SJSA1 (cell line): ENCODE results near the gene THUMPD3. TPM values are rescaled to one million over a fixed set of nuclear protein-coding genes. Genes with fewer than 3 reads are reported as not detected.

Experiments
- DNase-seq, 2 experiments: peaks; one replicate each; pipeline ENCODE4 v3.0.0-alpha.2; 2015 to 2020; ENCODE audit warnings: low spot score in 2 of 2, low read depth in 1 of 2
- H3K27ac ChIP-seq: fragments of 250-450 bp; sonication (Bioruptor Pico); 2 replicates; pipeline ENCODE4 v1.5.1; 2020; ENCODE audit warnings: mild to moderate bottlenecking, moderate library complexity
- H3K27me3 ChIP-seq: fragments of 250-450 bp; sonication (Bioruptor Pico); replicated peaks from 2 replicates; pipeline ENCODE4 v1.5.1; 2020; ENCODE audit warnings: mild to moderate bottlenecking, moderate library complexity
- H3K36me3 ChIP-seq: fragments of 250-450 bp; sonication (Bioruptor Pico); 2 replicates; pipeline ENCODE4 v1.5.1; 2020; ENCODE audit warnings: mild to moderate bottlenecking
- H3K4me1 ChIP-seq: fragments of 250-450 bp; sonication (Bioruptor Pico); replicated peaks from 2 replicates; pipeline ENCODE4 v1.6.1; 2021; ENCODE audit warnings: mild to moderate bottlenecking
- H3K4me3 ChIP-seq: fragments of 250-450 bp; sonication (Bioruptor Pico); 2 replicates; pipeline ENCODE4 v1.5.1; 2020; ENCODE audit warnings: mild to moderate bottlenecking
- H3K9me3 ChIP-seq: fragments of 250-450 bp; sonication (Bioruptor Pico); replicated peaks from 2 replicates; pipeline ENCODE4 v1.5.1; 2020; ENCODE audit warnings: mild to moderate bottlenecking
- total RNA-seq: library from RNA; depleted of rRNA; stranded (reverse); fragments of >200 nt; shearing (Covaris generic); gene quantifications from 2 replicates; pipeline ENCODE4 v1.2.3, GENCODE V29; 2014

The THUMPD3 gene
- total RNA-seq, 1 experiment from 2014 or later: 33.8 TPM

- peak within 1 kb of the TSS; percentile 98 for H3K27ac ChIP-seq
- peaks cover 35% of the 10 kb centered on the region for H3K4me1 ChIP-seq
- H3K27me3 ChIP-seq: no peaks in the 10 kb centered on the region
- no peaks in the 10 kb centered on the region for H3K9me3 ChIP-seq
- peak within 1 kb of the TSS; percentile 92 for H3K4me3 ChIP-seq
- peak; percentile 90 to 96 for DNase-seq
- H3K36me3 ChIP-seq: peaks cover 48% of the 10 kb centered on the region
Observed at GRCh38 chr3:9397332-9397905, 34.6 kb downstream of the THUMPD3 start, which contains the start of gene SETD5. TSS of gene SETD5 (plus strand) at chr3:9397615. CDS start at chr3:9428939, 31,324 bp downstream.

- H3K9me3 ChIP-seq: no peaks in the 10 kb centered on the region
- peak overlapping the region; percentile 92 for H3K4me3 ChIP-seq
- peak overlapping the region; percentile 98 for H3K27ac ChIP-seq
- H3K36me3 ChIP-seq: peaks cover 41% of the 10 kb centered on the region
- peak; percentile 46 to 60 for DNase-seq
- H3K27me3 ChIP-seq: no peaks in the 10 kb centered on the region
- peaks cover 42% of the 10 kb centered on the region for H3K4me1 ChIP-seq
Observed at GRCh38 chr3:9397906-9398699, 35.2 kb downstream of the THUMPD3 start.

- H3K4me3 ChIP-seq: peak overlapping the region; percentile 92
- H3K36me3 ChIP-seq: peaks cover 36% of the 10 kb centered on the region
- no peaks in the 10 kb centered on the region for H3K9me3 ChIP-seq
- H3K4me1 ChIP-seq: peaks cover 46% of the 10 kb centered on the region
- no peak for DNase-seq
- H3K27ac ChIP-seq: peak overlapping the region; percentile 98
- no peaks in the 10 kb centered on the region for H3K27me3 ChIP-seq
Observed at GRCh38 chr3:9398700-9399336, 36.0 kb downstream of the THUMPD3 start.

GRCh38 chr3:9399337-9399703 lies 36.5 kb downstream of the THUMPD3 start:
- Histone ChIP-seq H3K27ac (peak overlapping the region; percentile 14; the same call in 1 of the 2 replicates), H3K27me3 (no peaks in the 10 kb centered on the region), H3K36me3 (peaks cover 31% of the 10 kb centered on the region), H3K4me1 (peaks cover 46% of the 10 kb centered on the region), H3K9me3 (no peaks in the 10 kb centered on the region), H3K4me3 (peak overlapping the region; percentile 92)
- no peak for DNase-seq

- DNase-seq: peak; percentile 46 to 65
- Histone ChIP-seq H3K36me3 (peaks cover 27% of the 10 kb centered on the region), H3K27ac (0 out of 2 replicates have a peak overlapping the region, but pooled peaks have one; percentile 14), H3K27me3 (no peaks in the 10 kb centered on the region), H3K9me3 (no peaks in the 10 kb centered on the region), H3K4me1 (peaks cover 44% of the 10 kb centered on the region), H3K4me3 (peak overlapping the region; percentile 92)
Observed at GRCh38 chr3:9399746-9400145, 36.9 kb downstream of the THUMPD3 start.

GRCh38 chr3:9400616-9401015 lies 37.8 kb downstream of the THUMPD3 start:
- Histone ChIP-seq H3K9me3 (no peaks in the 10 kb centered on the region), H3K27ac (no peak overlapping the region), H3K4me1 (peaks cover 38% of the 10 kb centered on the region), H3K36me3 (peaks cover 19% of the 10 kb centered on the region), H3K27me3 (no peaks in the 10 kb centered on the region), H3K4me3 (no peak overlapping the region)
- no peak for DNase-seq

DNA sequence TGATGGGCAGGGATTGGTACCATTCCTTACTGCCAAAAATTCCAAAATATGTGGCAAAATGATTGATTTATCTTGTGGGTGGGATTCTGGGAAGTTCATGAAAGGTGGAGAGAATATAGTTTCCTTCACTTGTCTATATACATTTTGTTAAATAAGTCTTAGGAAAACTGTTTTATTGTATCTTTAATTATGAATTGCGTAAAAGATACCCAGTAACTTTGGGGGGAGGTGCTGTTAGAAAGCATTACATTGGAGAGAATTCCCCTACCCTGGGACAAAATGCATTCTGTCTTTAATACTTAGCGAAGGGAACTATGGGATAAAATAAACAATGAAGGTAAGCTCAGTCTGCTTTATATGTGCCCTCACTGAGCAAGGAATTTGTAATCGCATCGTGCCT lies 39.1 kb downstream of the THUMPD3 start:
- peaks cover 18% of the 10 kb centered on the region for H3K36me3 ChIP-seq
- no peaks in the 10 kb centered on the region for H3K27me3 ChIP-seq
- H3K27ac ChIP-seq: no peak overlapping the region
- no peak for DNase-seq
- H3K4me3 ChIP-seq: no peak overlapping the region
- H3K4me1 ChIP-seq: peaks cover 36% of the 10 kb centered on the region
- H3K9me3 ChIP-seq: no peaks in the 10 kb centered on the region

GRCh38 chr3:9402410-9403228 lies 39.8 kb downstream of the THUMPD3 start:
- Histone ChIP-seq H3K36me3 (peaks cover 18% of the 10 kb centered on the region), H3K4me3 (no peak overlapping the region), H3K9me3 (no peaks in the 10 kb centered on the region), H3K27me3 (no peaks in the 10 kb centered on the region), H3K27ac (no peak overlapping the region), H3K4me1 (peaks cover 36% of the 10 kb centered on the region)
- peak in 1 of 2 experiments; percentile 49 for DNase-seq

- no peak for DNase-seq
- H3K36me3 ChIP-seq: peaks cover 10% of the 10 kb centered on the region
- H3K27me3 ChIP-seq: no peaks in the 10 kb centered on the region
- H3K4me1 ChIP-seq: peaks cover 36% of the 10 kb centered on the region
- H3K9me3 ChIP-seq: no peaks in the 10 kb centered on the region
- H3K4me3 ChIP-seq: no peak overlapping the region
- H3K27ac ChIP-seq: no peak overlapping the region
Observed at GRCh38 chr3:9403463-9403862, 40.6 kb downstream of the THUMPD3 start.

GRCh38 chr3:9404680-9405079 lies 41.8 kb downstream of the THUMPD3 start:
- no peak for DNase-seq
- Histone ChIP-seq H3K4me3 (no peak overlapping the region), H3K36me3 (peaks cover 9% of the 10 kb centered on the region; the same call in 1 of the 2 replicates), H3K4me1 (peaks cover 36% of the 10 kb centered on the region), H3K27me3 (no peaks in the 10 kb centered on the region), H3K27ac (no peak overlapping the region), H3K9me3 (no peaks in the 10 kb centered on the region)

- Histone ChIP-seq H3K9me3 (no peaks in the 10 kb centered on the region), H3K36me3 (peaks cover 10% of the 10 kb centered on the region; the same call in 1 of the 2 replicates), H3K27me3 (no peaks in the 10 kb centered on the region), H3K27ac (no peak overlapping the region), H3K4me1 (peaks cover 28% of the 10 kb centered on the region), H3K4me3 (no peak overlapping the region)
- DNase-seq: no peak
Observed at GRCh38 chr3:9405756-9406155, 42.9 kb downstream of the THUMPD3 start.

DNA sequence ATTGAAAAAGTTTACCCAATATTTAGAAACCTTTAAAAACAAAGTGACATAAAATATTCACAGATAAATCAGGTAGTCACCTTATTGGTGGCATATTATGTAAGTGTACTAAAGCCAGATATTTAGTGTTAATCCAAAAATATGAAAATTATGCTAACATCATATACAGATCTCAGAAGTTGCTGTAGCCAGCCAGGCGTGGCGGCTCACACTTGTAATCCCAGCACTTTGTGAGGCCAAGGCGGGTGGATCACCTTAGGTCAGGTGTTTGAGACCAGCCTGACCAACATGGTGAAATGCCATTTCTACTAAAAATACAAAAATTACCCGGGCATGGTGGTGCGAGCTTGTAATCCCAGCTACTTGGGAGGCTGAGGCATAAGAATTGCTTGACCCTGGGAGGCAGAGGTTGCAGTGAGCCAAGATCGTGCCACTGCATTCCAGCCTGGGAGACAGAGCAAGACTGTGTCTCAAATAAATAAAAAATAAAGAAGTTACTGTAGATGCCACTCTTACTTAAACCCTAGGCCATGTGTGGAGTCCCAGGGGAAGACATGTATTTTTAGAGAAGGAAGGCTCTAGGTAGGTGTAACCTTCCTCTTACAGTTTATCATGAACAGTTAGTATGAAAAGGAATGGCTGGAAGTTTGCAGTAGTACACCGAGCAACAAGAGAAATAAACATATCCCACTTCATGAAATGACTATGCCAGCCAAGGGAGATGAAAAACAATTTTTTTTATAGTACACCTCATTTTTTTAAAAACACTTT lies 44.2 kb downstream of the THUMPD3 start:
- no peaks in the 10 kb centered on the region for H3K9me3 ChIP-seq
- no peaks in the 10 kb centered on the region for H3K27me3 ChIP-seq
- H3K4me3 ChIP-seq: no peak overlapping the region
- H3K4me1 ChIP-seq: peaks cover 15% of the 10 kb centered on the region
- no peak overlapping the region for H3K27ac ChIP-seq
- peaks cover 7% of the 10 kb centered on the region; the same call in 1 of the 2 replicates for H3K36me3 ChIP-seq
- no peak for DNase-seq

DNA sequence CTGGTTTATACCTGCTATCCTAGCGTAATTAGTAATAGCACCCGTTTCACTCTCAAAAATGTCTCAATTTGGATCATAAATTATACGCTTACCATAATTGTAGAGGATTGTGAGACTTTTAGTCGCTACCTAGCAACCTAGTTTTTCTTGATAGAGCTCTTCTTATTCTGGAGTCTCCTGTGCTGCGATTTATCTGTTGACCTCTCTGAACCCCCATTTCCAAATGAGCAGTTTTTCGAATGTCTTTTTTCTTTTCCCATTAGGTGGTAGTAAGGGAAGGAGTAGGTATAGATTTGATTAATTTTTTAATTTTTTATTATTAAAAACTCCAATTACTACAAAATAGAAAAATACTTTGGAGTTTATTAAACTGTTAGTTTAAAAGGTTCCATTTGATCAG lies 45.2 kb downstream of the THUMPD3 start:
- DNase-seq: no peak

More for the DNA sequence above, 45.2 kb downstream of the THUMPD3 start:
- Histone ChIP-seq H3K27me3 (no peaks in the 10 kb centered on the region), H3K4me3 (no peak overlapping the region), H3K36me3 (peaks cover 7% of the 10 kb centered on the region; the same call in 1 of the 2 replicates), H3K4me1 (peaks cover 5% of the 10 kb centered on the region), H3K27ac (no peak overlapping the region), H3K9me3 (no peaks in the 10 kb centered on the region)
